Measurements from ENCODE around the gene THAP7. TPM values are rescaled to one million over a fixed set of nuclear protein-coding genes. Genes with fewer than 3 reads are reported as not detected.

Gene THAP7
- total and polyA plus RNA-seq, 9 donors: 7.8 to 54.9 (median 39.3) TPM

GRCh38 chr22:20968281-20968977 lies 33.5 kb downstream of the THAP7 start:
- WGBS, 3 donors: 92 to 99% (median 93%) methylated on average over 7 of the region's 7 CpGs
- H3K27me3 ChIP-seq: no peaks in the 10 kb centered on the region
- intact Hi-C loops (cut with DNase I): no loop called here
- TF ChIP-seq CTCF (IDR thresholded peaks at IDR 0.05) (no peak), POLR2A (IDR thresholded peaks at IDR 0.05) (no peak), EP300 (IDR thresholded peaks at IDR 0.05) (no peak)
- DNase-seq: no peak
- H3K9me3 ChIP-seq: no peaks in the 10 kb centered on the region
- no peaks in the 10 kb centered on the region for H3K36me3 ChIP-seq
- no peaks in the 10 kb centered on the region for H3K4me1 ChIP-seq (ENCODE audit: insufficient read depth)
- no peak overlapping the region for H3K27ac ChIP-seq
- no peak overlapping the region for H3K4me3 ChIP-seq

- 49 to 59% (median 58%) methylated on average over 19 of the region's 19 CpGs for WGBS, 3 donors
- intact Hi-C loops (cut with DNase I): no loop called here
- H3K4me3 ChIP-seq: no peak overlapping the region
- H3K9me3 ChIP-seq: no peaks in the 10 kb centered on the region
- no peaks in the 10 kb centered on the region for H3K36me3 ChIP-seq
- TF ChIP-seq POLR2A (IDR thresholded peaks at IDR 0.05): no peak
- TF ChIP-seq EP300 (IDR thresholded peaks at IDR 0.05): no peak
- TF ChIP-seq CTCF (IDR thresholded peaks at IDR 0.05): no peak
- no peak for DNase-seq
- no peaks in the 10 kb centered on the region for H3K27me3 ChIP-seq
- H3K27ac ChIP-seq: no peak overlapping the region
- no peaks in the 10 kb centered on the region for H3K4me1 ChIP-seq (ENCODE audit: insufficient read depth)
Observed at GRCh38 chr22:20967697-20968211, 34.2 kb downstream of the THAP7 start.

DNA sequence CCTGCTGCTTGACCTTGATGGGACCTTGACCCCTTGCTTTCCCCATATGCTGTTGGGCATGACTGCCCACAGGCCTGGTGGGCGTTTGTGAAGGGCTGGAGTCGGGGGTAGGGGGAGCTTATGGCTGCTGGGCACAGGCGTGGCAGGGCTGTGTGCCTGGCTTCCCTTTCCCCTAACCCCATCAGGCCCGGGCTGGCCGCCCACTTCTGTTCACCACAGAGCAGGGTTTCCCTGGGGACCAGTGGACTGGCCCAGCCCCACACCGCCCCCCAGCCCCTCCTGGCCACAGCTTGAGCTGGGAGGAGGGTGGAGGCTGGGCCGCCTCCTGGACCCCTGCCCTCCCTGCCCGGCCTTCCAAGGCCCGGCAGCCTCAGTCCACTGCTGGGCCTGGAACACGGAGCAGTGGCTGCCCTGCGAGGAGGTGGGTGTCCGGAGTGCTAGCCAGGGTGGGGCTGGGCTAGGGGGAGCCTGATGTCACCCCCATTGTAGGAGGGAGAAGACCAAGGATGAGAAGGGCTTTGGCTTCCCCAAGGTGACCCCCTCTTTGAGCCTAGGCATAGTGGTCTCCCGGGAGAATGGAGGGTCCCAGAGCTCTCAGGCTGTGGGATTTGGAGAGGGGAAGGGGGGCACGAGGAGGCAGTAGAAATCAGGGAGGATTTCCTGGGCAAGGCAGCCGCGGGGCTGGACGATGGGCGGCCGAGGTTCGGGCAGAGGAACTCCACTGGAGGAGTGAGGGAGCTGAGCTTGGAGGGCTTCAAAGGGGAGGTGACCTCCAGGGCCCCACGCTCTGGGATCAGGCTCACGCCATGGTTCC lies 34.8 kb downstream of the THAP7 start, which contains the start of gene AIFM3:
TSS of gene AIFM3 (plus strand) at position 373 of the 814 bp plus-strand sequence. CDS start 690 bp downstream, outside the sequence.
- intact Hi-C loops (cut with DNase I): no loop called here
- WGBS, 3 donors: 54 to 65% (median 64%) methylated on average over 22 of the region's 22 CpGs
- Histone ChIP-seq H3K27me3 (no peaks in the 10 kb centered on the region), H3K9me3 (no peaks in the 10 kb centered on the region), H3K36me3 (no peaks in the 10 kb centered on the region), H3K4me3 (no peak within 1 kb of the TSS), H3K27ac (no peak within 1 kb of the TSS), H3K4me1 (ENCODE audit: insufficient read depth) (no peaks in the 10 kb centered on the region)
- no peak for DNase-seq
- TF ChIP-seq POLR2A (IDR thresholded peaks at IDR 0.05): no peak
- no peak for TF ChIP-seq EP300 (IDR thresholded peaks at IDR 0.05)
- no peak for TF ChIP-seq CTCF (IDR thresholded peaks at IDR 0.05)

- Histone ChIP-seq H3K4me1 (ENCODE audit: insufficient read depth) (no peaks in the 10 kb centered on the region), H3K27me3 (no peaks in the 10 kb centered on the region), H3K4me3 (no peak overlapping the region), H3K36me3 (no peaks in the 10 kb centered on the region), H3K27ac (no peak overlapping the region), H3K9me3 (no peaks in the 10 kb centered on the region)
- intact Hi-C loops (cut with DNase I): no loop called here
- WGBS, 3 donors: 86 to 94% (median 89%) methylated on average over 13 of the region's 13 CpGs
- no peak for TF ChIP-seq EP300 (IDR thresholded peaks at IDR 0.05)
- TF ChIP-seq CTCF (IDR thresholded peaks at IDR 0.05): no peak
- no peak for TF ChIP-seq POLR2A (IDR thresholded peaks at IDR 0.05)
- no peak for DNase-seq
Observed at GRCh38 chr22:20965888-20966855, 35.7 kb downstream of the THAP7 start.
